HTERT RPE-1 (cell line): Measurements from ENCODE around the gene KLHL29.

Source experiments
- in situ Hi-C: fragments of 300-500 bp; cut with MboI; formaldehyde crosslinking; loops from 4 replicates; pipeline ENCODE4 v1.14.3; 2020; ENCODE audit warnings: low sequenced_read_pairs

KLHL29 gene

DNA sequence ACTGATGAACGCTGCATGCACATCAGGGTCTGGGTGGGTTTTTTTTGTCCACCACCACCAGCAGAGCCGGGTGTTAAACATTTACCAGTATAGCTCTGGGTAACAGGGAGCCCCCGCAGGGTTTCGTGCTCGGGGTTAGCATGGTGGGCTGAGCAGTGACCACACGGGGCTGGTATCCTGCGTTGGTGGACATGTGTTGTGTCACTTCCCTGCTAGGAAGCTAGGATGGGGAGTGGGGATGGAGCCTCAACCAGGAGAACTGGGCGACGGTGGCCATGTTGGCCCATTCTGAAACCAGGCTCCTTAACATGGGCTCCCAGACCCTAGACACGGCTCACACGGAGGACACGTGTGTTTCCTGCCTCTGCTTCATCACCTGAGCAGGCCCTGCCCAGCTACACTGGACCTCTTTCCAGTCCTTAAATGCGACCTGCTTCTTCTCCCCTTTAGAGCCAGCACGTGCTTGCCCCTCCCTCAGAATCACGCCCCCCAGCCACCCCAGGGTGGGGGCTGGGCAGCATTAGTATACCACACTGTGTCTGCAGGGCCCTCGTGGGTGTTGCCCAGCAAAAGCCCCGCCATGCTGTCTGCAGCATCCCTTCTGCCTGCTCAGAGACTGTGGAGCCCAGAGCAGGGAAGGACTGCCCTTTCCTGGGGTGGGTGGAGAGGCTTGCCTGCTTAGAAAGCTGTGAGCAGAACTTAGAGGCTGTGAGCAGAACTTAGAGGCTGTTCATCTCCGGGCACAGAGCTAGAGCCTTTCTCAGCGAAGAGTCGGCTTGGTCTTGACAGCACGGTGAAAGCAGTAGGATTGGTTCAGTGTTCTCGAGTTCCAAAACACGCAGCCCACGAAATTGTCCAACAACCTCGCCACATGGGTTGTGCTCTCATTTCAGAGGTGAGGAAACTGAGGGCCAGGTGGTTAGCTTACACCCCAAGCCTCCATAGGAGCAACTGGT lies 142.1 kb downstream of the KLHL29 start:
- in situ Hi-C loops: no loop called here

DNA sequence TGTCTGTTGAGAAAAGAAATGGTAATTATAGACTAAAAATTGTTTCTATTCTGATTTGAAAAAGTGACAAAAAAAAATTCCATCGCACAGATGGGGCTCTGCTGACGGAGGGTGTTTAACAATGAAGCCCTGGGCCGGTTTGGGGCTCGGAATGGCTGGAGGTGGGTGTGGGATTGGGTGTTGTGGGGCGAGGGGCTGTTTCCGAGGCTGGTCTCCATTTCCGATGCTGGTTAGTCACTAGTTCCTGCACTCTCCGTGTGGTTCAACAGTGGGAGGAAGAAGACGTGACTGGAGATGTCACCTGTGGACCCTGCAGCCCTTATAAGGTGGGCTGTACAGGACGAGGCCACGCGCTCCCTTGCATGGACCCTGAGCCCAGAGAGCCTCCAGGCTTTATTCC lies 143.2 kb downstream of the KLHL29 start:
- in situ Hi-C loops: no loop called here

DNA sequence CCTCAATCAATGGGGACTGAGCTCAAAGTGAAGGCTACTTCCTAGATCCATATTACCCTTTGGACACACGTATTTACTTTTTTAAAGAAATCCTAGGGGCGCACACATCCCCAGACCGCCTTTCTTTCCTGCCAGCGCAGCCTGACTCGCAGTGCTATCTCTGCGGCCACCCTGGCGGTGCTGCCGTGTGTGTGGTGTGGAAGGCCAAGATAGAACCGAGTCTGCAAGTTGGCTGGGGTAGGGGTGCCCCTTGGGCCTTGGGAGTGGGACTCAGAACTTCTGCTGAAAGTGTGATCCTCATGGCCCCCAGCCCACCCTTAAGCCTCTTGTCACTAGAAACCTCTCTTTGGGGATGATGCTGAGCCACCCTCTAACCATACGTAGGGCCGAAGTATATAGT lies 143.7 kb downstream of the KLHL29 start:
- in situ Hi-C loops: no loop called here

DNA sequence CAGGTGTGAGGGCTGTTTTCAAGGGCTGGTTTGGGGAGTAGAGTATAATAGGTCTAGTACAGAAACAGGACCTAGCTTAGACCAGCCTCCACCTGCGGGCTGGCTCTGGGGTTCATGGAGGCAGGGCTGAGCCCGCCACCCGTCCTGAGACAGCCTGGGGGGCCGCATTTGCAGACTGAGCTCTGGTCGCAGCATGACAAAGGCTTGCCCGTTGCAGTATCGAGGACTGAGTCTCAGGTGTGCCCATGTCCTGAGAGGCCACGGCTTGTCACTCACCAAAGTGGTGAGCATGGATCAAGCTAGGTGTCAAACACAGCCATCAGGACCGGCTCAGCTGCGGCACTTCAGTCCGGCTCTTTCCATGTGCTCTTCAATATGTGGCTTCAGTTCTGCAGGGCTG lies 144.7 kb downstream of the KLHL29 start:
- in situ Hi-C loops: no loop called here

DNA sequence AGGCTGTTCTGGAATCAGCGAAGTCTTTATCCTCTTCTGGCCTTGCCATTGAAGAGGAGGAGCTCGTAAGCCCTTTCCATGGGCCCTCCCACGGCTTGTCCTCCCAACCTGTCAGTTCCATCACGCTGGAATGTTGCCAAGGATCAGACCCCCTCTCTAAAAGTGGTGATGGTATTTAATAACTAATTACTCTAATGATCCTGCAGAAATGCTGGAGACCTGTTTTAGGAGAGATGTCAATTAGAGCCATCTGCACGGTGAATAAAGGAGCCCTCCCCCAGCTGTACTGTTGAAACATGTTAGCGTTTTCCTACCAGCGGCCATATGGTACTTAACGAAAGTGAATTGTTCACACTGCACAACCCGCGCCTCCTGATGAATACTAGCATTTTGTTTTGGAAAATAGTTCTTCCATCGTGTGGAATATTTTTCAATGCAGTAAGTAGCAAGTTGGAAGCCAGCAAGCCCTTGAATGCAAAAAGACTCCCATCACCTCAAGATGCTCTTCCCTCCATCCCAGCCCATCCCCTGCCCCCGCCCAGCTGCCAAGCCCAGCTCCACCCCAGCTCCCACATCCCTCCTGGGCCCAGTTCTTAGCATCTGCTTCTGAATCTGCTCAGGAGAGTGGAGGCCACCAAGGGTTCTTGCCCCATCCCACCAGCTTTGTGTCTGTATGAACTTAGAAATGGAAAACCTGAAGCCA lies 145.4 kb downstream of the KLHL29 start:
- in situ Hi-C loops: no loop called here

DNA sequence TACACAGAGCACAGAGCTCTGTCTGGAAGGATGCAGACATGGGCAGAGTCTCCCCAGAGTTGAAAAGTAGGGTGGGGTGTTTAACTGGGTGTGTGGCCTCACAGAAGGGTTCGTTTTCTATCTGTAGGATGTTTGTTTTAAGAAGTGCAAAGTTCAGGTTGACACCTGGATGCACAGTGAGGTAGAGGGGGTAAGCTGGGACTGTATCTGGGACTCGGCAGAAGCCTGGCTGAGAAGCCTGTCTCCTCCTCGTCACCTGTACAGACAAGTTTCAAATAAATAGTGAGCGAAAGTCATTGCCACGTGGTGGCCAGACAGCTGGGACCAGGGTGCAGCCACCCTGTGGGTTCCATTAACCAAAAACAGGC lies 145.9 kb downstream of the KLHL29 start:
- in situ Hi-C loops: no loop called here

DNA sequence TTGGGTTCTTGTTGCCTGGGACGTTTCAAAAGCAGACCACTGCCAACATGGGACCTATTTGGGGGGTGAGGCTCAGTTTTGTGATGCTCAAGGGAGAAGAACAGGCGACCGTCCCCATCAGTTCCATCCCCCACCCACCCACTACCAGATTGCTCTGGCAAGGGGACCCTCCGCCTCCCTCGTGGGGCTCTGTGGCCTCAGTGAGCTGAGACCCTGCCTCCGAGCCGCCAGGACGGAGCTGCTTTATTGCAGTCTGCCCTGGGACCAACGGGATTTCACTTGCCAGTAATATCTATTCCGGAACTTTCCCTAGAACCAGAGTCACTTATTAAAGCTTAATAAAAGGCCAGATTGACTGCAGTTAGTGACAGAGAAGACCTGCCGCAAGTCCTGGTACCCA lies 146.3 kb downstream of the KLHL29 start:
- in situ Hi-C loops: no loop called here

DNA sequence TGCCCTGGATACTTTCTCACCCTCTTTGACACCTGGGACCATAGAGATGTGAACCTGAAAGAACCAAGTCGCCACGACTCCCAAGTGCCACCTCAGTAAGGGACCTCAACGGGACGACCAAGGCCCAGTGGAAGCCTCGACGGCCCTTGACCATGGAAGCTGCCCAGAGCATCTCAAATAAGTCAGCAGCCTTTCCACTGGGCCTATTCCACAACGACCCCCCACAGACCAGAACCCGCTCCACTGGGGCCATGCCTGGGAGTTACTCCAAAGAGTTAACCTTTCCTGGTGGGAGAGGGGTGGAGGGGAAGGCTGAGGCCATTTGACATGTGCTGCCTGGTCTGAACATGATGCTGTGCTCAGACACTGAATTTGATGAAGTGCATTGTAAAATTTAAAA lies 146.9 kb downstream of the KLHL29 start:
- in situ Hi-C loops: no loop called here

DNA sequence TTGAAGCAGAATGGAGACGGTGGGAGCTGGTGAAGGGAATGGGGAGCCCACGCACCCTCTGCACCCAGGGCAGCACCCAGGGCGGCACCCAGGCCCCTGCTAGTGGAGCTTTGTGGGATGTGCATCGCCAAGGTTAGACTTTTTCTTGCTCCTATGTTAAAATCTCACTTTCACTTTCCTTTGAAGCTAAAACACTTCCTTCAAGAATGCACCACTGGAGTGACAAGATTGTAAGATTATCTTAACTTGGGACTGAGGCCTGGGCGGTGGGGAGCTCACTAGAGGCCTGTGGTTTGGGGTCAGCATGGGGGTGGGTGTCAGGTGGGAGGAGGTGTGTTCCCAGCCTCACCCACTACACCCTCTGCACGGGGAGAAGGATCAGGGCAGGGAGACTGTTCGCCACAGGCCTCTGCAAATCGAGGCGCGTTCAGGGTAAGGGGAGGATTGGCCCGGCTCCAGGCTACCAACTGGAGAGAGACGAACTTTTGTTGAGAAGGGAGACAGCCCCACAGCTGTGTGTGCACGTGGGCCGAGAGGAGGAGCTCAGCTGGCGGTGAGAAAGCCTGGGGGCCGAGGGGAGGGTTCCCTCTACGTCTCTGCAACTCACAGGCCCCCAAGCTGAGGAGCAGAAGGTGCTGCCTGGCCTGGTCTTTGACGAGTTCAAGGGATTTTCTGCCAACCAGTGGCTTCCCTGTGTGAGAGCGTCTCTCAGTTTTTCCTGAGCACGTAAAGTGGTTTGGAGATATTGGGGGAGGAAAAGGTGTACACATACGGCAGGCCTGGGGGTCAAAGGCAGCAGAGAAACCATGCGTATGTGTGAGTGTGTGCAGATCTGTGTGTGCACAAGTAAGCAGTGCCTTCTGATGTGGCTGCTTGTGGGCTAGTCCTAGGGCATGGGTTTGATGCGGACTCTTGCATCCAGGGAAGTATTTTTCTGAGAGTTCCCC lies 147.7 kb downstream of the KLHL29 start:
- in situ Hi-C loops: no loop called here

DNA sequence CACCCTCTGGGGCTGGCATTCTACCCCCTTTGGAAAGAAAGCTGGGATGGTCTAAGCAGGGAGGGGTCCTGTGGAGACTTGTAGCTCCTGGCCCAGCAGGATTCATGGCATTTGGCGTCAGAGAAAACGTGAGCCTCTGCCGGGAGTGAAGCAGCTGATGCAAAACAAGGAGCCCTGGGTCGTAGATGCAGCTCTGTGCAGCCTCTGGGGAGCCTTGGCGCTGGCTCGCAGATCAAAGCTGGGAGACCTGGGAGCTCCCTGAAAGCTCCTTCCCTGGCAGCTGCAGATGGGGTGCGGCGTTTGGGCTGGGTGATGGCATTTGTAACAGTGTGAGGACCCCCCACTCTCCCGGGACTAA lies 148.3 kb downstream of the KLHL29 start:
- in situ Hi-C loops: no loop called here

DNA sequence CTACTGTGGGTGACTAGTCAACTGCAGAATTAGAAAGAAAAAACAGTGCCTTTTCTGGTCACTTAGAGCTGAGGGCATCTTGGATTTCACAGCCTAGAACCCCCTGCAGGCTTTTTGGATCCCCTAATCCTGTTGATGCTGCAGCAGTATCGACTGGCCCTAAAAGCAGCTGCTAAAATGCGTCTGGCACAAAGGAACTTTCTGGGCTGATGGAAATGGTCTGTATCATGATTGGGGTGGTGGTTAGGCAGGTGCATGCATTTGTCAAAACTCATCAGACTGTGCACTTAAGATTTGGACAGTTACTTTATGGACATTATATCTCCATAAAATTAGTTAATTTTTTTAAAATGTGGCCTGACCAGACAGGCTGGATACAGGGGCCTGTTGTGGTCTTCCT lies 149.8 kb downstream of the KLHL29 start:
- in situ Hi-C loops: no loop called here

DNA sequence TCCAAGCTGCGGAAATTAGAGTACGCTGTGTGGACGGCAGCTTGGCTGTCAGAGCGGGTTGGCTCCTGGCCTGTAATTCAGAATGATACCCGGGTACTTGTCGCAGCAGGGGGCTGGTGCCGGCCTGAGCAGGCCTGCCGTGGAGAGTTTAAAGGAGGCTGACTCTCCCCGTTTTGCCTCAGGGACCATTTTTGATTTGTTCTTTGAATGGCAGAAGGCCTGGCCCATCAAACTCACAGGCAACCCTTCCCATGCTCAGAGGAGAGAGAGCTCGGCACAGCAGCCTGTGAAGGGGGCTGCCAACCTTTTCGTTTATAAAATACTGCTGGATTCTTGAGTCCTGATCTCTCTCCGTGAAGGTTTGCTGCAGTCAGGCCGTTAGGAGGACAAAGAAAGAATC lies 151.3 kb downstream of the KLHL29 start:
- in situ Hi-C loops: no loop called here

DNA sequence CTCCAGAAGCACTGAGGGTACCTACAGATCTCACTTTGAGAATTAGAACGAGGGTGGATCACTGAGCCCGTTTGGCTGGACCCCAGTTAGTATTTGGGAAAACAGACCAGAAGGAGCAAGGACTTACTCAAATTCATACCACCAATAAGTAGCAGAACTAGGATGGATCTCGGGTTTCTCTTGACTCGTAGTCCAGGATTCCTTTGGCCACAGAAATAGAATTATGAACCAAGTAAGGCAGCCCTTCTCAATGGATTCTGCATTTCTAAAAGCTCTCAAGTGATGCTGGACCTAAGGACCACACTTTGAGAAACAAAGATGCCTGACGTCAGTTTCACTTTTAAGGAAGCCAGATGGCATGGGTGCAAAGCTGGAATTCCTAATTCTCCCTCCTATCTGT lies 153.0 kb downstream of the KLHL29 start:
- in situ Hi-C loops: no loop called here

DNA sequence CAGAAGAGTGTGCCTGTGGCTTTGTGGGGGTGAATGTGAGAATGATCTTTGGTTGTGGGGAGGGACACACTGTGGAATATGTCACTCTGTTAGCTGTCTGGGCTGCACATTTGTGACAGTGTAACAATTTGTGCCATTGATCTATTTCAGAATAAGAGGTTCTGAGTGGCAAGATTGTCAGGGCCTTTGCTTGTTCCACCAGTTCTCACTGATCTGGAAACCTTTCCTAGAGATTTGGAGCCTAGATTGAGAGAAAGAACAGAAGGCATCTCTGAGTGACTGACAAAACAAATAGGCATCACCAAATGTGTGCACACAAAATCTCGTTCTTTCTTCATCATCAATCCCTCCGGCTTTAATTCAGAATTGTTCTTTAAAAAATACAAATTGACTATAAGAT lies 153.6 kb downstream of the KLHL29 start:
- in situ Hi-C loops: no loop called here

DNA sequence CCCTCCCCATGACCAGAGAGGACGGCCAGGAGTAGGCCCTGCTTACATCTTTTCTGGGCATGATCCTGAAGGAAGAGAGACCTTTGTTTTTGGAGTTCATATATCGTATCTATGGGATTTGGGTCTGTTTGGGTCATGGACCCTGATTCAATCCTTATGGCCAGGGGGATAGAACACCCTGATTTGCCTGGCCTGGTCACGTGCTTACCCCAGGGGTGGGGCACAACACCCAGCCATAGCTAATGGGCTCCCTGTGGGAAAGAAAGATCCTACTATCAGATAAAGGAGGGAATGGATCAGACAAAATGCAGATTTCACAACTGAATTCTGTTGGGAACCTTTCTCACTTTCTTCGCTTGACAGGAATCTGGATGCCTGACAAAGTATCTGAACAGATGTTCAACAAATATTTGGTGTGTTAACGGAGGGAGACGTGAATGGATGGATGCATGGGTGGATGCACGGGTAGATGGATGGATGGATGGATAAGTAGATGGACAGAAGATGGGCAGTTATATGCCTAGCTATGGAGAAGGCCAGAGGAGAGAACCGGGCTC lies 155.9 kb downstream of the KLHL29 start:
- in situ Hi-C loops: no loop called here

DNA sequence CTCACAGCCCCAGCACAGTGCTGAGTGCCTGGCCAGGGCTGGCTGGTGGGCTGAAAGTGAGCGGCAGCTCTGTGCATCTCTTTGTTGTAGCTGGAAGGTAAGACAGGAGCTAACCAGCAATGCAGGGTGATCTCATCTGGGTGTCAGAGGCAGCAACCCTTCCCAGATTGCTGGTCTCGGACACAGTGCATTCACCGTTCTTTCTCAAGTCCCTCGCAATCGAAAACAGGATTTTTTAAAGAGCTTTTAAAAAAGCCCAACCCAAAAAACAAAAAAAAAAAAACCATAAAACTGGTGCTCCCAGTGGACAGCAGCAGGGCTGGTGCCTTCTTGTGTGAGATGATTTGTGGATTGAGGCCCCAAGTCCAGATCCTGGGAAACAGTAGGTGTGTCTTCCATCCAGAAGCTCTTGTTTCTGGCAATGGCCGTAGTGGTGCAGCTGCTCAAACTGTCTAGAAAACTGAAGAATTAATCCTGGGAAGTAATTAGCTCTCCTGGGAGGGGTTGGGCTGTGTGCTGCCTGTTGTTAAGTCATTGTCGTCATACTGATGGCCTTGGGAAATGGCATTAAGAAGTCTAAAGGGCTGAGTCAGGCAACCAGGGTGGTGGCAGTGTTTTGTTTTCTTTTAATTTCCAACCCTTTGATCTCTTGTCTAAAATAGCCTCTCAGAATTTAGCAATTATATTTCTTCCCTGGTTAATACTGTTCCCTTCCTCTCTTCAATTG lies 156.7 kb downstream of the KLHL29 start:
- in situ Hi-C loops: no loop called here

DNA sequence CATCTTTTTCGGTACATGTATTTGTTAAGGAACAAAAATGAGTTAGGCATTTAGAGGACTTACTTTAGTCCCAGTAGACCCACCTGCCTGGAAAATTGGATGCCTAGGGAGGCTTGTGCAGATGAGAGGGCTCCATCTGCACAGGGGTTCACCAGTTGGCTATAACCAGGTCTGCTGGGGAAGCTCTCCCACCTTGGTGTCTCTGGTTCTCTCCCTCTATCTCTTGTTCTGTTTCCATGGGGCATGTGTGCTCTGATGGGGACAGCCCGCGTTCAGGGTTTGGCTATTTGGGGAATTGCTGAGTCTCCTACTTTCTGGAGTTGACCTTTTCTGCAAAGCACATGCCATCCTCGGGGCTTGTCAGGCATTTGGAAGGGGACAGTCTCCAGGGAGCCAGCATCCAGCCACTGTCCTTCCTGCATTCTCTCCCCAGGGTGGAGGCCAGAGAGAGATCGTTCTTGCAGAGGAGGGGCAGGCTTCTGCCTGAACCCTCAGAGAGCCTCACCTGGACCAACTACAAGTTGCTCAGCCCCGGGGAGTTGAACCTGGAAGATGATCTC lies 157.3 kb downstream of the KLHL29 start:
- in situ Hi-C loops: no loop called here

DNA sequence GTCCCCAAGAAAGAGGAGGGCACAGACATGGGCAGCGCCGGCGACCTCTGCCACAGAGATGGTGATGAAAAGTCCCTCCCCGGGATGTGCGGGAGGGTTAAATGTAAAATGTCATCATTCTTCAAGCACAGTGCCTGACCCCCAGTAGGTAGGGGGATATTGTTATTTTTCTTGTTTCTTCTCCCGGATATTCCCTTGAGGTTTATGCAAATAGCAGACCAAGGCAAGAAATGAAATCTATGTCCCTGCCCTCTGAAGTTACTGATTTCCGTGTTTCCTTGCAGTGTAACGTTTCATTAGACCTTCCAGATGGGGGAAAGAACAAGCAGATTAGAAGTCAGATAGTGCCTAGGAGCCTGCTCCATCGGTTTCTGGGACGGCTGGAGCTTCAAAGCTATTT lies 158.3 kb downstream of the KLHL29 start:
- in situ Hi-C loops: no loop called here

DNA sequence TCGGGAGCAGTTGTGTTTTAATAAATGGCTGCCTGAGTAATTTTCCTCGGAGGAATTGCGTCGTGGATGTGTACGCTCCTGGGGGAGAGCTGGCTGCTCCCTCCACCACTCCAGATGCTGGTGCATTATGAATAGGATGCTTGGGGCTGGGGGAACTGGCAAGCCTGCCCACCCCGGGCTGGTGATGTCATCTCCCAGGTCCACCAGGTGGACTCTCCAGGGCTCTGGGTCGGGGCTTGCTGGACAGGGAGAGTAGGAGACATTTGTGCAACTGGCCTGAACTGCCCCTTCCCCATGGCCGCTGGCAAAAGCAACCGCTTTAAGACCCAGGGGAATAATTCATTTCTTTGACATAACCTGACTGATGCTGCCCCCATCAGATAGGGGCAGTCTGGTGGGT lies 158.7 kb downstream of the KLHL29 start:
- in situ Hi-C loops: no loop called here
